GM12874 (cell line): ENCODE data around the gene ZNF749.
"Not testable (repeated sequence)": the region's sequence is repeated elsewhere in the genome, so short reads cannot be mapped to it uniquely, and the experiment has no call there.

ENCODE experiments used
- TF ChIP-seq, protein P1 (sequence below): IDR thresholded peaks from 2 replicates; pipeline ENCODE4 v1.5.1; 2011; ENCODE audit warnings: low read depth, mild to moderate bottlenecking, control low read depth, low read length, moderate library complexity; ENCODE audit not compliant: insufficient read depth

ZNF749 gene

DNA sequence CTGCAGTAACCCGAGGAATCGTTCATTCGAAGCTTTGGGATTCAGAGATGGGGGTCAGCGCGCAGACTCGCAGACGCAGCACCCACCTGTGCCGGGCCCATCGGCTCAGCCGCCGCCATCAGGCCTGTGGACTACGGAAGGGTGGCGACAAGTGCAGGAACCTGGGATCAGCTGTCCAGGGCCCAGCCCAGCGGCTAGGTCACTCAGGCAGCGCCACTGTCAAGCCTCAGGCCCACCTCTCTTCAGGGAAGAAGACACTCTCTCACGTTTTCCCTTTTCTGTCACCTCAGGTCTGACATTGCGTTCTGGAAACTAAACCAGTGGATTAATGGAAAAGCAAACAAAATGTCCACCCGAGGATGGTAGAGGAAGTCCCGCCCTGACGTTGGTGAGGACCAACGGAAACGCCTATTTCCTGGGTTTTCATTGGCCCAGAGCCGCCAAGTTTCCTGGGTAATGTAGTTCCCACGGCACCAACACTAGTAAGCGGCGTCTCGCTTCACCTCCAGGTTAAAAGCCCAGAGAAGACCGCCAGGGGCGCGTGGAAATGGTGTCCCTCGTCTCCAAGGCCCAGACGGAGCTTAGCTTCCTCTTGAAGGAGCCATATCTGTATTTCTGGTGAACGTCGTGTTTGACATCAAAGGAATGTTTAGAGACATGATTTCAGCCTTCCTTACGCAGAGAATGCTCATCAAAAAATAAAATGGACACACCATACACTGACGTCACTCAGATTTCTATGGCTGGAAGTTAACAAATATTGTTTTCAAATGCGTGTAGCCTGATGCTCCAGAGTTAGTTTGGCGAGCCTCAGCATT lies 42.3 kb downstream of the ZNF749 start, which contains the start of gene ZNF772:
ZNF772 (minus strand) TSS at position 376 of the 818 bp plus-strand sequence; CDS start at position 119, 257 bp downstream.
- TF ChIP-seq, protein P1, sequence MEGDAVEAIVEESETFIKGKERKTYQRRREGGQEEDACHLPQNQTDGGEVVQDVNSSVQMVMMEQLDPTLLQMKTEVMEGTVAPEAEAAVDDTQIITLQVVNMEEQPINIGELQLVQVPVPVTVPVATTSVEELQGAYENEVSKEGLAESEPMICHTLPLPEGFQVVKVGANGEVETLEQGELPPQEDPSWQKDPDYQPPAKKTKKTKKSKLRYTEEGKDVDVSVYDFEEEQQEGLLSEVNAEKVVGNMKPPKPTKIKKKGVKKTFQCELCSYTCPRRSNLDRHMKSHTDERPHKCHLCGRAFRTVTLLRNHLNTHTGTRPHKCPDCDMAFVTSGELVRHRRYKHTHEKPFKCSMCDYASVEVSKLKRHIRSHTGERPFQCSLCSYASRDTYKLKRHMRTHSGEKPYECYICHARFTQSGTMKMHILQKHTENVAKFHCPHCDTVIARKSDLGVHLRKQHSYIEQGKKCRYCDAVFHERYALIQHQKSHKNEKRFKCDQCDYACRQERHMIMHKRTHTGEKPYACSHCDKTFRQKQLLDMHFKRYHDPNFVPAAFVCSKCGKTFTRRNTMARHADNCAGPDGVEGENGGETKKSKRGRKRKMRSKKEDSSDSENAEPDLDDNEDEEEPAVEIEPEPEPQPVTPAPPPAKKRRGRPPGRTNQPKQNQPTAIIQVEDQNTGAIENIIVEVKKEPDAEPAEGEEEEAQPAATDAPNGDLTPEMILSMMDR, result peak; percentile 70

DNA sequence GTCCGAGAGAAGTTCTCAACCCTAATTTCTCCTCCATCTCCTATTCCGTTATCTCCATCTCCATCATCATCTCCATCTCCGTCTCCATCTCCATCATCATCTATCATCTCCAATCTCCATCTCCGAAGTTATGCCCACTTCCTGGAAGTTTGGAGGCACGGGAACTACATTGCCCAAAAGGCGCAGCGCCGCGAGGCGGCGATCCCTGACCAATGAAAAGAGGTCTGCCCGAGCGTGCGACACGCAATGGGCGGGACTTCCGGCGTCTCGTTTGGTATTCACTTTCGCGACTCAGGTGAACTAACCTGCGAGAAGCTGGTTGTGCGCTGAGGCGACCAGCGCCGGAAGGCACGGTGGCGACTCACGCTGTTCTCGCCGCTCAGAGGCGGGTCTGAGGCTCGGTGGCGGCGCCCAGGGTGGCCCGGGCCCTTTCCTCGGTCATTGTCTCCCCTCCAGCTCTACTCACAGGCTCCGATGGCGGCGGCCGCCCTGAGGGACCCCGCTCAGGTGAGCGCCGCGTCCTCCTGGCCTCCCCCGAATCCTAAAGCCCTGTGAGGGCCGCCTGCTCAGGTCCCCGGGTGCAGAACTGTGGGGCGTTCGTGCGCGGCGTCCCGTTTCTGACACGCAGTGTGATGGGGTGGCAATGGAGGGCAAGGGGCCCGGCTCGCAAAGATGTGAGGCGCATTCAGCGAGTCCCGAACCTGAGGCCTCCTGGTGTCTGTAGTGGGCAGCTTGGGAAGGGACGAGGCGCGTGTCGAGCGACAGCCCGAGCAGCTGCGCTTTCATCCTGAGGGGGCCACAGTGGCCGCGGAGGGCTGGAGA lies 52.6 kb downstream of the ZNF749 start, which contains the start of gene ZNF419:
ZNF419 (plus strand) TSS at position 274 of the 822 bp plus-strand sequence; CDS start at position 475, 201 bp downstream.
- TF ChIP-seq, protein P1, result not testable (repeated sequence)
